Small intestine (tissue), 7 donors: ENCODE results near the gene FAAP20. TPM values are rescaled to one million over a fixed set of nuclear protein-coding genes. Genes with fewer than 3 reads are reported as not detected.

Experiments
- DNase-seq, 2 donors: peaks; one replicate each; pipeline versions ENCODE4 v3.0.0 to v3.0.0-alpha.2; 2013
- FAIRE-seq: peaks from 2 replicates; lab custom pipeline; 2012; peaks lifted over from hg19 to GRCh38; lab: Jason Lieb, UNC
- H3K27ac ChIP-seq, 3 donors: one replicate each; pipeline ENCODE4 v1.5.1; 2013; ENCODE audit warnings: low read length in 2 of 3, mild to moderate bottlenecking in 2 of 3, control low read depth in 1 of 3, inconsistent platforms in 1 of 3, low read depth in 1 of 3, moderate library complexity in 1 of 3
- H3K27me3 ChIP-seq, 3 donors: one replicate each; pipeline ENCODE4 v1.6.1; 2013; ENCODE audit warnings: low read length in 3 of 3, inconsistent platforms in 1 of 3; ENCODE audit not compliant: control insufficient read depth in 3 of 3, insufficient read depth in 3 of 3
- H3K36me3 ChIP-seq, 3 donors: one replicate each; pipeline ENCODE4 v1.6.1; 2013; ENCODE audit warnings: low read length in 3 of 3, inconsistent platforms in 1 of 3, low read depth in 1 of 3, mild to moderate bottlenecking in 1 of 3, moderate library complexity in 1 of 3; ENCODE audit not compliant: control insufficient read depth in 3 of 3, insufficient read depth in 2 of 3
- H3K4me1 ChIP-seq, 3 donors: one replicate each; pipeline ENCODE4 v1.6.1; 2013; ENCODE audit warnings: low read length in 2 of 3, inconsistent platforms in 1 of 3, low read depth in 1 of 3, mild to moderate bottlenecking in 1 of 3, moderate library complexity in 1 of 3; ENCODE audit not compliant: control insufficient read depth in 3 of 3, insufficient read depth in 2 of 3
- H3K4me3 ChIP-seq, 3 donors: one replicate each; pipeline ENCODE4 v1.5.1; 2013; ENCODE audit warnings: low read length in 3 of 3, control low read depth in 1 of 3, inconsistent platforms in 1 of 3, low read depth in 1 of 3, mild to moderate bottlenecking in 1 of 3, moderate library complexity in 1 of 3
- H3K9me3 ChIP-seq, 2 donors: one replicate each; pipeline ENCODE4 v1.6.1; 2013; ENCODE audit warnings: low read depth in 1 of 2, low read length in 1 of 2; ENCODE audit not compliant: control insufficient read depth in 2 of 2, insufficient read depth in 1 of 2
- WGBS, 3 donors: extraction: QIAGEN DNeasy Blood & Tissue Kit; methylation state at CpG; one replicate each; pipeline ENCODE4 v1.1.7; 2013; 5-methylcytosine and 5-hydroxymethylcytosine counted together
- polyA plus RNA-seq, 4 donors: library from polyadenylated mRNA; stranded (reverse) in 3 of 4; unstranded in 1 of 4; fragments of 200-250 nt in 3 of 4; fragments of 120-200 nt in 1 of 4; gene quantifications; one replicate each; pipeline versions ENCODE4 v1.2.1 to v1.2.3, GENCODE V29; 2013
- donor health status: healthy with polysubstance abuse.
- donor health status: control.
- donor health status: control.
- donor health status: Bipolar disorder and iron deficiency.
- donor health status: healthy.

The FAAP20 gene
- polyA plus RNA-seq, 4 donors: 20.6 to 52.3 (median 45.4) TPM

DNA sequence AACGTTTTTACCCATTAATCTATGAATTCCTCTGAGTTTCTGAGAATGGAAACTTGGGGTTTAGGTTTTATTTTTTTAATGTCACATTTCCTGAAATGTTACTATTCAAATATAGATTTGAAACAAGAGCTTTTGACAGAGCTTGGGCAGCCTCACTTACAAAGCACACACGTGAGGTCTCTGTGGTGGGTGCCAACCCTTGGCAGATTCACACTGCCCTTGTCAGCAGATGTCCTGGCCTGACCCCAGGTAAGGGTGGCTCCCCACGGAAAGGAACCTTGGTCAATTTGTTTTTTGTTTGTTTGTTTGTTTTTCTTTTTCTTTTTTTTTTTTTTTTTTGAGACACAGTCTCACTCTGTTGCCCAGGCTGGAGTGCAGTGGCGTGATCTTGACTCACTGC, 53.5 kb downstream of the FAAP20 start:
- no peak overlapping the region for H3K4me3 ChIP-seq
- FAIRE-seq: no peak
- H3K36me3 ChIP-seq: peaks cover 0 to 85% (median 7%) of the 10 kb centered on the region in 3 donors
- no peak for DNase-seq
- peaks cover 0 to 37% (median 0%) of the 10 kb centered on the region in 3 donors for H3K4me1 ChIP-seq
- H3K27ac ChIP-seq: no peak overlapping the region
- no peaks in the 10 kb centered on the region for H3K9me3 ChIP-seq
- H3K27me3 ChIP-seq: no peaks in the 10 kb centered on the region
- WGBS, 3 donors: 72 to 83% (median 78%) methylated on average over 4 of the region's 4 CpGs

Other genes starting within 250 kb of the FAAP20 start
- 1 to 10 TPM in 1 of 4 donors, under 1 TPM in 1, not detected in 2; 0.06 to 2.2 TPM for gene CFAP74, start 191.0 kb downstream of the FAAP20 start, polyA plus RNA-seq
- under 1 TPM in 2 of 4 donors, not detected in 2; 0.40 to 0.55 TPM for gene GABRD, start 175.4 kb downstream of the FAAP20 start, polyA plus RNA-seq
- 100 to 1,000 TPM in 2 of 4 donors, 10 to 100 TPM in 2; 44.2 to 252 (median 144) TPM for gene PRKCZ, start 144.4 kb downstream of the FAAP20 start, polyA plus RNA-seq
- gene SKI, start 33.5 kb upstream of the FAAP20 start, polyA plus RNA-seq: 10 to 100 TPM in 2 of 4 donors, 1 to 10 TPM in 2; 4.2 to 45.1 (median 11.6) TPM
- gene MORN1, start 196.8 kb upstream of the FAAP20 start, polyA plus RNA-seq: 10 to 100 TPM in 1 of 4 donors, 1 to 10 TPM in 3; 1.1 to 10.6 (median 2.8) TPM
- 100 to 1,000 TPM in 2 of 4 donors, 10 to 100 TPM in 2; 70.0 to 140 (median 88.7) TPM for gene RER1, start 197.1 kb upstream of the FAAP20 start, polyA plus RNA-seq
- gene PEX10, start 217.8 kb upstream of the FAAP20 start, polyA plus RNA-seq: 10 to 100 TPM; 11.9 to 22.4 (median 16.9) TPM